ENCODE measurements around the gene GRP.
A peak's percentile ranks its signal among the peaks of the same experiment; 100 is the strongest.

GRP gene

DNA sequence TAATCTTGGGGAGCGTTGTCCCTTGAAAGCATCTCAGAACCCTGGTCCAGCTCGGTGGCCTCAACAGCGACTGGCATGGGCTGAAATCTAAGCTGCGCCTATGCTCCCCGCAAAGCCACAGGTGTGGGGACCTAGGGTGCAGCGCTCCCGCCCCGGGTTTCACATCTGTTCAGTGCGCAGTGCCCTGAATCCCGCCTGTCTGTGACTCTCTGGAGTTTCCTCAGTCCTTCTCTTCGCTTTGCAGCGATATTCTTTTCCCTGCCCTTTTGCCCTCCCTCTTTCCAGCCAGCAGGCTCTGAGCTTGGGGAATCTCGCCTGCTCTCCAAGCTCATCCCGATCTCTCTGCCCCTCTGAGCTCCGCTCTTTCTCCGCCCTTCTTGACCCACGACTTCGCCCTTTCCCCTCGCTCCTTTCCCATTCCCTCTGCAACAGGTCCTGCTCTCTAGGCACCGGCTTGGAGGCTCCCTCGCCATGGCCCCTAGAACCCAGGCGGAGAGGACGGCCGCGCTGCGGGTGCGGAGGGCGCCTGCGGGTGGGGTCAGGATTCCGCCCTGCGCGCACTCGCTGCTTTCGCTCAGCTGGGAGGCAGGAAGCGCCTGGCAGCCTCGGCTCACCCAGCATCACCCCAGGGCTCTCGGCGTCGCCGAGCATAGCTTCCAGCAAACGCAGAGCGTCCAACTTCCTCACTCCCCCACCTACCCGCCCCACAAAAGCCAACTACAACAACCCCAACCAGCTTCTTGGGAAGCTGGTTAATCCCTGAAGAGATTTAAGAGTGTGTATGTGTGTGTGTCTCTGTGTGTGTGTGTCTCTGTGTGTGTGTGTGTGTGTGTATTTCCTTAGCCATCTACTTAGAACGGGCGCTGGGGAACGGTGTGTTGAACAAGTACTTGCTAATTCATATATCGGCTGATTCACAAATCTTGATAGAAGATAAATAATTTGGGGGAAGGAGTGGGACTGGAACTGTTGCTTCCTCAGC lies 1.1 kb downstream of the GRP start:
- no peak for DNase-seq (ENCODE audit: low read depth, low spot score)
- H3K4me3 ChIP-seq (ENCODE audit: low read depth, low read length) = peak overlapping the region; percentile 56
- ChIA-PET CTCF (interaction anchor here (0.6 to 2.0 kb wide), 3 partner anchors 87 to 182 kb away, joined by 3 to 6 read pairs (median 3); no protein-coding TSS in a partner anchor), POLR2A (no interaction called here)
- TF ChIP-seq, protein P1, sequence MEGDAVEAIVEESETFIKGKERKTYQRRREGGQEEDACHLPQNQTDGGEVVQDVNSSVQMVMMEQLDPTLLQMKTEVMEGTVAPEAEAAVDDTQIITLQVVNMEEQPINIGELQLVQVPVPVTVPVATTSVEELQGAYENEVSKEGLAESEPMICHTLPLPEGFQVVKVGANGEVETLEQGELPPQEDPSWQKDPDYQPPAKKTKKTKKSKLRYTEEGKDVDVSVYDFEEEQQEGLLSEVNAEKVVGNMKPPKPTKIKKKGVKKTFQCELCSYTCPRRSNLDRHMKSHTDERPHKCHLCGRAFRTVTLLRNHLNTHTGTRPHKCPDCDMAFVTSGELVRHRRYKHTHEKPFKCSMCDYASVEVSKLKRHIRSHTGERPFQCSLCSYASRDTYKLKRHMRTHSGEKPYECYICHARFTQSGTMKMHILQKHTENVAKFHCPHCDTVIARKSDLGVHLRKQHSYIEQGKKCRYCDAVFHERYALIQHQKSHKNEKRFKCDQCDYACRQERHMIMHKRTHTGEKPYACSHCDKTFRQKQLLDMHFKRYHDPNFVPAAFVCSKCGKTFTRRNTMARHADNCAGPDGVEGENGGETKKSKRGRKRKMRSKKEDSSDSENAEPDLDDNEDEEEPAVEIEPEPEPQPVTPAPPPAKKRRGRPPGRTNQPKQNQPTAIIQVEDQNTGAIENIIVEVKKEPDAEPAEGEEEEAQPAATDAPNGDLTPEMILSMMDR (IDR thresholded peaks at IDR 0.05; ENCODE audit: insufficient read depth, low read length, missing control alignments) = no peak

DNA sequence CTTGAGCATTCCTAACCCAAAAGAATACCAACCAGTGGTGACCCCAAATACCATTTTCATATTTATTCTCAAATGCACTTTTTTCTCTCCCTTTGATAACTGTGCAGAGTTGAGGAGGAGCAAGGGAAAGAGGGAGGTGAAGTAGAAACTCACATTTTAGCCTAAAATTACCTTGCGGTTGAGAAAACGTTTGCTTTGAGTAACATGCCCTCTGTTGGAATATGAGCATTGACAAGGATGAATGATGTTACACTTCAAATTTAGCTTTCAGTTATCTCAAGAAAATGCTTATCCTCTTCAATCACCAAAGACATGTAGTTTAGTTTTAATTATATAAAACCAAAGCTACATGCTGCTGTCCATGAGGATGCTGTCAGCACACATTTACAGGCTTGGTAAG lies 2.4 kb downstream of the GRP start:
- POLR2A ChIA-PET = no interaction called here
- no peak overlapping the region for H3K4me3 ChIP-seq (ENCODE audit: low read depth, low read length)
- DNase-seq (ENCODE audit: low read depth, low spot score) = no peak
- CTCF ChIA-PET = interaction anchor here (0.8 to 2.0 kb wide), 3 partner anchors 26 to 180 kb away, joined by 3 to 6 read pairs (median 6); no protein-coding TSS in a partner anchor
- TF ChIP-seq, protein P1 (IDR thresholded peaks at IDR 0.05; ENCODE audit: insufficient read depth, low read length, missing control alignments) = no peak

DNA sequence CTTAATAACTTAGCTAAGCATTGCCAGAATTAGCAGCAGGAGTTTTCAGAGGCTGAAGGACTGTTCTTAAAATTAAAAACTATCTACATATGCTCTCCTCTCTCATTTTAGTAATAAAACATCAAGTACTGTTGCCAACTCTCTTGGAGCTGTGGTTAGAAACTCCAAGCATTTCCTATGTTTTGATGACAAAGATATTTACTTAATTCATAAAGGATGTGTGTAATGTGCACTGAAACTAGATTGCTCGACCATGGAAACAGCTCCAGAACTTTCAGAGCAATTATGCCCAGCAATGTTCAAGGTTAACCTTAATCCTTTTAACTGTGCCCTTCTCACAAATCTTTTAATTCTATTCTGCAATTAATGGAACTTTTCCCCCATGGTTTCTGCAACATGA lies 8.4 kb downstream of the GRP start:
- TF ChIP-seq, protein P1 (IDR thresholded peaks at IDR 0.05; ENCODE audit: insufficient read depth, low read length, missing control alignments) = no peak
- ChIA-PET CTCF (interaction anchor here (0.8 to 3.9 kb wide), 6 partner anchors 20 to 594 kb away, joined by 3 to 19 read pairs (median 6); no protein-coding TSS in a partner anchor), POLR2A (no interaction called here)
- DNase-seq (ENCODE audit: low read depth, low spot score) = peak; percentile 55
- H3K4me3 ChIP-seq (ENCODE audit: low read depth, low read length) = no peak overlapping the region

DNA sequence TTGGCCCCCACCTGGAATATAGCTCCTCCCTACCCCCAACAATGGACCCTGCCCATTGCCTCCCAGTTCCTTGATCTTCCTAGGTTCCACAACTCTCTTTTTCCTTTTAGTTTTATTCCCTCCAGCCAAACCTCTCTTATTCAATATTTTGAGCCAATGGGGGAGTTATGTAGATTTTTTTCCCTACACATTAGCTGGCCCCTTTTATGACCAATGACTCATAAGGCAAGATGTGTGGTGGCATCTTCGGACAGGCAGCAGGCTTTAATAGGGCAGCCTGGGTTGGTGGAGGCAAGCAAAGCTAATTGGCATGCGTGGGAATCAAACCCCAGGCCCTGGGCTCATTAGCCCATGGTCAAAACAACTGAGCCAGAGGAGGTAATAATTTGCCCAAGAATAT lies 9.2 kb downstream of the GRP start:
- POLR2A ChIA-PET = no interaction called here
- H3K4me3 ChIP-seq (ENCODE audit: low read depth, low read length) = no peak overlapping the region
- TF ChIP-seq, protein P1 (IDR thresholded peaks at IDR 0.05; ENCODE audit: insufficient read depth, low read length, missing control alignments) = no peak
- no peak for DNase-seq (ENCODE audit: low read depth, low spot score)
- CTCF ChIA-PET = interaction anchor here (1.1 to 3.9 kb wide), 4 partner anchors 20 to 461 kb away, joined by 4 to 19 read pairs (median 12); no protein-coding TSS in a partner anchor

DNA sequence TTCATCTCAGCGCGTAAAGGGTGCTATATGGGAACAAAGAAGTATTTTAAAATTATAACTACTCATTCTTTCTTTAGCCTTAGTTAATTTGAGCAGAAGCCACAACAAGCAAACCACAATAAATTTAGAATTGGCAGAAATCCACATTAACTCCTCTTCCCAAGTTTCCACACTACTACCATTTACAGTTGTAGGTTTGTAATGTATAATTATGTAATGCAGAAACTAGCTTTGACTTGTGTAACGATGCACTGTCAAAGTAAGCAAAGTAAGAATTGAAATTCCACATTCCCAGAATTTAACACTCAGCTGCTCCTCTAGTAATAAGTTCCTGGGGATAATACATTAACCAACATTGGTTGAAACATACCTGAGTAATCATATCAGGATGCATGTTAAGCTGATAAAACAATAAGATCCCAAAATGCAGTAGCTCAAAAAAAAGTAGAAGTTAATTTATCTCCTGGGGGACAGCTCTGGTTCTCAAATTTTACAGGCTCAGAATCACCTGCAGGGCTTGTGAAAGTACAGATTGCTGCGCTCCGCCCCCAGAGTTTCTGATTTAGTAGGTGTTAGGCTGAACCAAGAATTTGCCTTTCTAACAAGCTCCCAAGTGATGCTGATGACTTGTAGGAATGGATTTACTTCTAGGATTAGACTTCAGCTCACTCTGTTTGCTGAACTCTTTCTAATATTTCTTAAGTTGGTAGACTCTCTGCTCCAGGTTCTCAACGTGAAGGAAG lies 9.9 kb downstream of the GRP start:
- no peak for DNase-seq (ENCODE audit: low read depth, low spot score)
- H3K4me3 ChIP-seq (ENCODE audit: low read depth, low read length) = no peak overlapping the region
- TF ChIP-seq, protein P1 (IDR thresholded peaks at IDR 0.05; ENCODE audit: insufficient read depth, low read length, missing control alignments) = no peak
- CTCF ChIA-PET = interaction anchor here (0.6 to 3.9 kb wide), 7 partner anchors 12 to 461 kb away, joined by 3 to 19 read pairs (median 4); no protein-coding TSS in a partner anchor
- POLR2A ChIA-PET = no interaction called here

Measured in AG04449 (cell line).